GM21526 (cell line): Measurements from ENCODE around the gene CAP2.
A peak's percentile ranks its signal among the peaks of the same experiment; 100 is the strongest.
"Not testable (repeated sequence)": the region's sequence is repeated elsewhere in the genome, so short reads cannot be mapped to it uniquely, and the experiment has no call there.

Experiments used
- ATAC-seq: cut with Tn5 transposase; IDR thresholded peaks from one replicate; pipeline ENCODE4 v1.9.1; 2021; ENCODE audit warnings: moderate library complexity; ENCODE audit not compliant: unreplicated experiment, low FRiP score

CAP2 gene

GRCh38 chr6:17565399-17565798 is 172.0 kb downstream of the CAP2 start:
- no peak for ATAC-seq

GRCh38 chr6:17574866-17575560 is 181.6 kb downstream of the CAP2 start:
- no peak for ATAC-seq

DNA sequence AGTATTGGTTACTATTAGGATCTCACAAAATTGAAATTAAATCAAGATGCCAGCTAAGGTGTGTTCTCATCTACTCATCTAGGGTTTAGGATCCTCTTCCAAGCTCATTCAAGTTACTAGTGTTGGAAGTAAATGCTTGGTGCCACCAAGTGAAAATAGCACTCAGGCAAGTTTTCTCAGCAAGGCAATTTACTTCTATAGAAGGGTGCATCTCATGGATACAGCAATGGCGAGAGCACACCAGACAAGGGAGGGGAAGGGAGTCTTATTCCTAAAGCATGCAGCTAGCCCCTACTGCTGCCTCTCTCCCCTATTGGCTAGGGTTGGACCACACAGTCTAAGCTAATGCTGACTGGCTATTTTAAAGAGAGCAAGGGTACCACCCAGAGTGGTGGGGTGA is 183.7 kb downstream of the CAP2 start:
- no peak for ATAC-seq

GRCh38 chr6:17580518-17581048 is 187.2 kb downstream of the CAP2 start:
- no peak for ATAC-seq

DNA sequence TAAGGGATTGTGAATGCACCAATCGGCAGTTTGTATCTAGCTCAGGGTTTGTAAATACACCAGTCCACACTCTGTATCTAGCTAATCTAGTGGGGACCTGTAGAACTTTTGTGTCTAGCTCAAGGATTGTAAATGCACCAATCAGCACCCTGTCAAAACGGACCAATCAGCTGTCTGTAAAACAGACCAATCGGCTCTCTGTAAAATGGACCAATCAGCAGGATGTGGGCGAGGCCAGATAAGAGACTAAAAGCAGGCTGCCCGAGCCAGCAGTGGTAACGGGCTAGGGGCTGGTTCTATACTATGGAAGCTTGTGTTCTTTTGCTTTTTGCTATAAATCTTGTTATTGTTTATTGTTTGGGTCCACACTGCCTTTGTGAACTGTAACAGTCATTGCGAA is 187.9 kb downstream of the CAP2 start:
- not testable (repeated sequence) for ATAC-seq

- no peak for ATAC-seq
Measured at GRCh38 chr6:17583811-17584210, 190.4 kb downstream of the CAP2 start.

- peak; percentile 69 for ATAC-seq
Measured at GRCh38 chr6:17584241-17584803, 190.9 kb downstream of the CAP2 start.

- no peak for ATAC-seq
Measured at GRCh38 chr6:17585766-17586490, 192.5 kb downstream of the CAP2 start.

GRCh38 chr6:17586623-17587022 is 193.2 kb downstream of the CAP2 start:
- ATAC-seq = not testable (repeated sequence)

DNA sequence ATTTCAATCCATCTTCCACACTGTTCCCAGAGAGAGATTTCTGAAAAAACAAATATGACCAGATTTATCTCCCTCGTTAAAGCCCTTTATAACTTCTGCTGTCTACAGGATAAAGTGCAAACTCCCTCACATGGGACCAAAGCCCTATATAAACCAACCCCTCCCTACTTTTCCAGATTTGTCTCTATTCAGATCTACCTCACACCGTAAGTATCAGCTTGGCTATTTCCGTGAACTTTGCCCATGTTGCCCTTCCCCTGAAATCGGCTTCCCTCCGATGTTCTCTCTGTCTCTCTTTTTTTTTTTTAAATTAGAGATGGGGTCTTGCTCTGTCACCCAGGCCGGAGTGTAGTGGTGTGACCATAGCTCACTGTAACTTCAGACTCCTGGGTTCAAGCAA is 194.6 kb downstream of the CAP2 start:
- ATAC-seq = no peak

GRCh38 chr6:17589406-17590096 is 196.2 kb downstream of the CAP2 start:
- ATAC-seq = no peak

GRCh38 chr6:17591287-17591686 is 197.9 kb downstream of the CAP2 start:
- ATAC-seq = no peak

GRCh38 chr6:17593246-17593645 is 199.9 kb downstream of the CAP2 start:
- ATAC-seq = no peak

DNA sequence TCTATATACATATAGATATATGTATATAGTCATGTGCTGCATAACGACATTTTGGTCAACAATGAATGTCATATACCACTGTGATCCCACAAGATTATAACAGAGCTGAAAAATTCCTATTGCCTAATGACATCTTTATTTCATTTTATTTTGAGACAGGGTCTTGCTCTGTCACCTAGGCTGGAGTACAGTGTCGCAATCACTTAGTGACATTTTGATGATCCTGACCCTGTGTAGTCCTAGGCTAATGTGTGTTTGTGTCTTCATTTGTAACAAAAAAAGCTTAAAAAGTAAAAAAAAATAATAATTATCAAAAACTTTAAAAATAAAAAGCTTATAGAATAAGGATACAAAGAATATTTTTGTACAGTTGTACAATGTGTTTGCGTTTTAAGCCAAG is 202.7 kb downstream of the CAP2 start:
- no peak for ATAC-seq

- peak; percentile 92 for ATAC-seq
Measured at GRCh38 chr6:17599877-17600526, 206.6 kb downstream of the CAP2 start, which contains the start of gene FAM8A1. FAM8A1 (plus strand) TSS chr6:17600302; CDS start chr6:17600410, 108 bp downstream.

GRCh38 chr6:17600527-17601385 is 207.4 kb downstream of the CAP2 start:
- peak; percentile 47 for ATAC-seq

DNA sequence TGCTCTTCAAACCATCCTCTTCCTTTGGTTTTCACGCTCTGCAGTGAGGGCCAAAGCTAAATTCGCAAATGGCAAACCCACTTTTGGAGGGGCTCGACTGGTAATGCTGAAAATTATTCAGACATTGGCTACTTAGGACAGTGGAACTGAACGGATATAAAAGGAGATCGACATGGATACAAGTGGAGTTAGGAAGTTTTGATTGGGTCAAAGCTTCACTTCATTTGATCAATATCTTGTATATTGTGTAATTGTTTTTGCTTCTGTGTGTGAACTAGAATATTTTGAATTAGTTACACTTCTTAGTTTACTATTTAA is 207.9 kb downstream of the CAP2 start:
- no peak for ATAC-seq

GRCh38 chr6:17602888-17603287 is 209.5 kb downstream of the CAP2 start:
- ATAC-seq = no peak

DNA sequence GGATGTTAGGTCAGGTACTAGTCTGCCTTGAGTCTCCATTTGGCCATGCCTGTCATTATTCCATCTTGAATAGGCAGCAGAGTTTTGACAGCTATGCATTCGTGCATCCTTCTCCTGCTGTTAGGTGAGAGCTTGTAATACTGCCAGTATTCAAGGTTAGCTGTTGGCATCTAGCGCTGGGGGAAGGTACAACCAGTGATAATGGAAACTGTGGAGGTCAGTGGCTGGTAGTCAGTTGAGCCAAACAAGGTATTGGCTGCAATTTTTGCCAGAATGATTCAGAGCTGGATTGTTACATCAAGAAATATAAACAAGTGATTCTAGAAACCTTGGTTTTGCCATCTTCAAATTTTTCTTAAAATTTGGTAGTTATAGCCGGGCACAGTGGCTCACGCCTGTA is 213.2 kb downstream of the CAP2 start:
- ATAC-seq = no peak
